AG04449 (cell line): ENCODE measurements around the gene ADRA1B.
A peak's percentile ranks its signal among the peaks of the same experiment; 100 is the strongest.
"Not testable (repeated sequence)": the region's sequence is repeated elsewhere in the genome, so short reads cannot be mapped to it uniquely, and the experiment has no call there.

Experiments used
- CTCF ChIA-PET: fragments of 350-600 bp; formaldehyde crosslinking; extraction: SDS; loops from one replicate; lab custom pipeline; 2021; ENCODE audit warnings: antibody characterized with exemption; lab: Yijun Ruan, JAX
- POLR2A ChIA-PET: fragments of 400-600, 350-600 bp; formaldehyde crosslinking; extraction: SDS; loops from one replicate; lab custom pipeline; 2020; ENCODE audit warnings: antibody characterized with exemption, inconsistent platforms; lab: Yijun Ruan, JAX
- DNase-seq: peaks from one replicate; pipeline ENCODE4 v3.0.0-alpha.2; 2010; ENCODE audit warnings: low read depth, low spot score
- H3K4me3 ChIP-seq: 2 replicates; pipeline ENCODE4 v1.5.1; 2011; ENCODE audit warnings: low read depth, mild to moderate bottlenecking, control low read depth, low read length
- CTCF ChIP-seq: IDR thresholded peaks from one replicate; pipeline ENCODE4 v1.5.1; 2011; ENCODE audit warnings: mild to moderate bottlenecking, moderate library complexity, low read length, control low read depth, inconsistent platforms; ENCODE audit not compliant: insufficient read depth; ENCODE audit errors: missing control alignments

The ADRA1B gene

GRCh38 chr5:159962214-159962613 lies 45.9 kb downstream of the ADRA1B start:
- TF ChIP-seq CTCF, result no peak
- ChIA-PET POLR2A (no interaction called here), CTCF (interaction anchor here (1.2 to 5.1 kb wide), 3 partner anchors 9 to 517 kb away, joined by 3 to 39 read pairs (median 25); no protein-coding TSS in a partner anchor)
- DNase-seq, result no peak
- no peak overlapping the region for H3K4me3 ChIP-seq

GRCh38 chr5:159963935-159964334 lies 47.7 kb downstream of the ADRA1B start:
- TF ChIP-seq CTCF, result no peak
- CTCF ChIA-PET, result interaction anchor here (0.7 to 5.1 kb wide), 14 partner anchors 11 to 647 kb away, joined by 3 to 39 read pairs (median 6); partner anchors contain the start of gene ADRA1B
- no peak overlapping the region for H3K4me3 ChIP-seq
- POLR2A ChIA-PET, result no interaction called here
- DNase-seq, result no peak

GRCh38 chr5:159965031-159965837 lies 49.0 kb downstream of the ADRA1B start:
- DNase-seq, result no peak
- peak; percentile 75 for TF ChIP-seq CTCF
- POLR2A ChIA-PET, result no interaction called here
- no peak overlapping the region for H3K4me3 ChIP-seq
- CTCF ChIA-PET, result interaction anchor here (0.6 to 5.1 kb wide), 24 partner anchors 9 to 682 kb away, joined by 3 to 39 read pairs (median 5); partner anchors contain the start of gene ADRA1B

- POLR2A ChIA-PET, result not testable (repeated sequence)
Measured at GRCh38 chr5:159965838-159966128, 49.5 kb downstream of the ADRA1B start.

GRCh38 chr5:159969966-159970365 lies 53.7 kb downstream of the ADRA1B start:
- POLR2A ChIA-PET, result no interaction called here
- no peak for TF ChIP-seq CTCF
- no peak overlapping the region for H3K4me3 ChIP-seq
- CTCF ChIA-PET, result interaction anchor here (0.7 to 2.3 kb wide), 7 partner anchors 12 to 683 kb away, joined by 3 to 12 read pairs (median 3); no protein-coding TSS in a partner anchor
- DNase-seq, result no peak

More at GRCh38 chr5:159965838-159966128, 49.5 kb downstream of the ADRA1B start:
- CTCF ChIA-PET, result interaction anchor here (0.6 to 5.1 kb wide), 14 partner anchors 9 to 624 kb away, joined by 3 to 39 read pairs (median 6); no protein-coding TSS in a partner anchor
- not testable (repeated sequence) for DNase-seq, H3K4me3 ChIP-seq

- ChIA-PET POLR2A (no interaction called here), CTCF (interaction anchor here (0.9 to 2.3 kb wide), 2 partner anchors 10 to 15 kb away, joined by 3 to 12 read pairs; no protein-coding TSS in a partner anchor)
- no peak overlapping the region for H3K4me3 ChIP-seq
- DNase-seq, result peak; percentile 61
- TF ChIP-seq CTCF, result no peak
Measured at GRCh38 chr5:159971038-159971437, 54.8 kb downstream of the ADRA1B start.
